Putamen (tissue), 1 donor: ENCODE measurements around the gene SAMM50.

Experiments
- DNase-seq: peaks from one replicate; pipeline ENCODE4 v3.0.0-alpha.2; 2016; ENCODE audit warnings: low spot score

The SAMM50 gene

GRCh38 chr22:43955040-43955882 lies at the start of gene SAMM50:
TSS of gene SAMM50 (plus strand) at chr22:43955442. CDS start at chr22:43955578, 136 bp downstream.
- DNase-seq: peak; percentile 95

- no peak for DNase-seq
Observed at GRCh38 chr22:43905681-43906080, 49.6 kb upstream of the SAMM50 start.

- no peak for DNase-seq
Observed at GRCh38 chr22:43909708-43910107, 45.5 kb upstream of the SAMM50 start.

DNA sequence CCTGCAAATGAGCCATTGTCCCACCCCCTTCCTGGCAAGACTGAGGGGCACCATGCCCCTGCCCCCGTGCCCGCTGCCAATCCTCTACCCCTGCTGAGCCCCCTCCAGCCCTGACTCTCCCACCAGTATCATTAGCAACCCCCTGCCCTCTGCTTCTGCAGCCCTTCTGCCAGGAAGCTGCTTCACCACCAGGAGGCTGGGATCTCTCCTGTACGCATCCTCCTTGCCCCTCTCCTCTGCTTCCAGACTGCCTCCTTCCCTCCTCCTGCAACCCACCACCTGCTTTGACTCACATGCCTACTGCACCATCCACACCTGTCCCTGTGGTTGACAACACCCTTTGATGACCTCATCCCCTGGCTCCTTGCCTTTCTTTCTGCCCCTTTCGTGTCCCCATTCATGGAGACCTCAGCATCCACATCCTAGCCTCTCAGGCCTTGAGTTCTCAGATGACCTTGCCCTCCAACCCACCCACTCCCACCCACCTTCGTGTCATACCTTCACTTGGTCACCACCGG lies 45.0 kb upstream of the SAMM50 start:
- no peak for DNase-seq

DNA sequence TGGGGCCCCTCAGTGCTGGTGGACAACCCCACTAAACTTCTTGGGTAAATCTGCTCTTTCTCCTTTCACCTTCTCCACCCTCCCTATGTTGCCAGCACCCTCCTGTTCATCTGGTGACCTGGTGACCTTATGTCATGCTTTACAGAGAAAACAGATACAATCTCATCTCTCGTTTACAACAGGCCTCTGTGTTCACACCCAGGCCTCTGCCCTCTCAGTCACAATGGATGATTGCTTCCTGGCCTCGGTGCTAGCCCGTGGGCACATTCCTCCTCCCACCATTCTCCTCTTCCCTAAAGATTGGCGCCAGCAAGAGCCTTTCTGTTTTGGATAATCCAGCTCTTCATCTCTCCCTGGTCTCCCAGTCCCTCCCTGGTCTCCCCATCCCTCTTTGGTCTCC lies 43.9 kb upstream of the SAMM50 start:
- no peak for DNase-seq

DNA sequence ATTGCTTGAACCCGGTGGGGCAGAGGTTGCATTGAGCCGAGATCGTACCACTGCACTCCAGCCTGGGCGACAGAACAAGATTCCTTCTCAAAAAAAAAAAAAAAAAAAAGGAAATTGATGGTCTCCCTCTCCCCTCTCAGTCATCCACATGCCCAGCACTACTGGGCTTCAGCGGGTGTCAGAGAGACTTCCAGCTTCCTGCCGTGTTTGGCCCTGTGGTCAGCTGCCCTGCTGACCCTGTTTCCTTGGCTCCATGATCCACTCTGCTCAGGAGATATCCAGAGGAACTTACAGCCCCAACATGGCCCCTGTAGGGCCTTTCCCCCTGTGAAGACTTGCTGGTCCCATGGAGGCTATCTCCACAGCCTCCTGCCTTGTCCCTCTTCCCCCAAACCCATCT lies 37.7 kb upstream of the SAMM50 start:
- no peak for DNase-seq

DNA sequence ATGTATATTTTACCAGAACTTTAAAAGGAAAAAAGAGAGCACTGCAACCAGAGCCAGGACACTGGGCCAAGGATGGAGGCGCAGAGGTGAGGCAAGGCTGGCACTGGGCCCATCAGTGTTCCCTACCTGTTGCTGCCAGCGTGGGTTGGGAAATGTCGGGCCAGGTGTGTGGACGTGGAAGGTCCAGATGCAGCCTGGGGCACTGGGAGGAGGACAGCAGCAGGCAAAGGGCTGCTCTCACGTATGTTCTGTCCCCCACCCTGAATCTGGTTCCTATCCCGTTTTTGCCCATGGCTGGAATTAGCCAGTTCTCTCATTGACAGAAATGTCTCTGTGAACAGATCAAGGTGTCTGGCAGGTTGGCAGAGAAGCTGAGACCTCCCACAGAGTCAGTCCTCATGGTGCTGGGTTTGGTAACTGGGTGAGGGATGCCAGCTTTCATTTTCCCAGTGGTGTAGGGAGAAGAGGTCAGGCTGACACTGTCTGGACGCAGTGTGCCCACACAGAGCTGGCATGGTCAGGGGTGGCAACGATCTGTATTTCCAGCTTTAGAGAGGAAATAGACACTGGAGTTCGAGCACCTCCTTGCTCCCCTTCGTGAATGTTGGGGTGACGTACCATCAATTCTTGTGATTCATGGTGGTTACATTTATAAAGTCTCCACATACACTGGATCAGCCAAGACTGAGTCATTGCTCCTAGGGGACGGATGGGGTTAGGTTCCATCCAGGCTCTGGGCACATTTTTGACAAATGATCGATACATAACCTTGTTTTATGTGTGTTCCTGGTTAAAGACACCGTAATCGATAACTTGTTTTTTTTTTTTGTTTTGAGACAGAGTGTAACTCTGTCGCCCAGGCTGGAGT lies 35.9 kb upstream of the SAMM50 start:
- no peak for DNase-seq

GRCh38 chr22:43921370-43921769 lies 33.9 kb upstream of the SAMM50 start:
- DNase-seq: peak; percentile 45

DNA sequence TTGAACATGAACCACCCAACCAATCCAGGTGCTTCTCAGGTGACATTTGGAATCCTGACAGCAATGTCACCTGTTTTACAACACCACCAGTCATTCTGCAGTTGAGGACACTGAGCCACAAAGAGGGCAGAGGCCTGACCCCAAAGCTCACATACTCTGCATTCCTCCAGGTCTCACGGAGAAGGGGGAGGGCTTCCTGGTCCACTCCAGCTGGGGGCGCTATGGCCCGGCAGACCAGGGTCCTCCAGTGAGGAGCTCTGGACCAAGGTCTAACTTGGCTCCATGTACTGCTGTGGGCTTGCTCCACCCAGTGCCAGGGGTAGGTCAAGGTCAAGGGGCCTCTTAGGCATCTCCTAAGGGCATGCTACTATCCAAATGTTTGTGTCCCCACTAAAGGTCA lies 33.1 kb upstream of the SAMM50 start:
- DNase-seq: no peak

DNA sequence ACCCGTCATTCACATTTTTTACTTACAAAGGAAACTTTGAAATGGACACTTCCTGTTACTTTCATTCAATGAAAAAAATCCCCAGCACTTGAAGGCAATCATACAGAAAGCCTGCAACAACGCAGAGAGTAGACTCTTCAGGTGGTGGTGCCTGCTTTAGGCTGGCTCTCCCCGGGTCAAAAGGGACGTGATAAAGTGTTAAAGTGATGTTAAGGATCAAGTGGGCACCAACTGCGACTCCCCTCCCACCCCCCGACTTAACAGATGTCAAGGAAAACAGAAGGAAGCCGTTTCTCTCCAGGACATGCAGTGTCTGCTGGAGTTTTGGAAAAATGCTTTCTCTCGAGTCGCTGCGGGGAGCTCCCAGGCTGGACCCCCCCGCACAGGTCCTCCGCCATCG lies 32.1 kb upstream of the SAMM50 start:
- DNase-seq: peak; percentile 7

DNA sequence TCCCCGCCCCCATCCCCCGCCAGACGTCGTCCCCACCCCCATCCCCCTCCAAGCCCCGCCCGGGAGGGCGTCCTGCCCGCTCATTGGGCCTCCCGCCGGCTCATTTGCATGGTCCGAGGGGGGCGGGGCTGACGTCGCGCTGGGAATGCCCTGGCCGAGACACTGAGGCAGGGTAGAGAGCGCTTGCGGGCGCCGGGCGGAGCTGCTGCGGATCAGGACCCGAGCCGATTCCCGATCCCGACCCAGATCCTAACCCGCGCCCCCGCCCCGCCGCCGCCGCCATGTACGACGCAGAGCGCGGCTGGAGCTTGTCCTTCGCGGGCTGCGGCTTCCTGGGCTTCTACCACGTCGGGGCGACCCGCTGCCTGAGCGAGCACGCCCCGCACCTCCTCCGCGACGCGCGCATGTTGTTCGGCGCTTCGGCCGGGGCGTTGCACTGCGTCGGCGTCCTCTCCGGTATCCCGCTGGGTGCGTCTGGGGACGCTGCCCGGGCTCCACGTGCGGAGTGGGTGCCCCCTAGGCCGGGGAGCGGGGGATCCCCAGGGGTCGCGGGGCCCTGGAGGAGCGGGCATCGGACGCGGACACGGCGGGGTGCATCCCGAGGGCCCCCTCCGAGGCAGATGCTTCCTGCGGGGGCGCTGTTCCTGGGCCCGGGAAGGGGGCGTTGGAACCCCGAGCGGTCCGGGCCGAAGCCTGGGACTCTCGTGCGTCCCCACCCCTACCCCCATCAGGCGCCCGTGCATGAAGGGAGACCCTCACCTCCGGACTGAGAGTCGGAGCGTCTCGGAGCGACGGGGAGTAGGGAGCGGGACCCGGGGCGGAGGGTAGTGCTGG lies 31.4 kb upstream of the SAMM50 start, which contains the start of gene PNPLA3:
Gene PNPLA3, plus strand, starts transcription at position 175 of the 834 bp plus-strand sequence. Its CDS starts 107 bp downstream, at position 282.
- DNase-seq: peak; percentile 82

DNA sequence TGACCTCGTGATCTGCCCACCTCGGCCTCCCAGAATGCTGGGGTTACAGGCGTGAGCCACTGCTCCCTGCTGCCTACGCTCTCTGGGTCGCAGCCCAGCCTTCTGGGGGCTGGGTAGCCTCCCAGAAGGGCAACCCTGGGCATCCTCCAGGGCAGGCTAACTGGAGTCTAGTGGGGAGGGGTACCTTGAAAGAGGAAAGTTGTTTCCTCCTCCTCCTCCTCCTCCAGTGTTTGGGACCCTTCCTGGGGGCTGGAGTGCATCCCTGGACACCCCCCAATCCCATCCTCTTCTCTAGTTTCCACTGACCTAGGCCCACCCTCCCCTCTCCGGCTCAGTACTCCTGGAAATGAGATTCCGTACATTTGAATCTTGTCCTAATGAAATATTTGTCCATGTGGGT lies 30.4 kb upstream of the SAMM50 start:
- DNase-seq: no peak

- DNase-seq: no peak
Observed at GRCh38 chr22:43925433-43926348, 29.6 kb upstream of the SAMM50 start.

- DNase-seq: no peak
Observed at GRCh38 chr22:43926349-43926710, 28.9 kb upstream of the SAMM50 start.

GRCh38 chr22:43928468-43928867 lies 26.8 kb upstream of the SAMM50 start:
- no peak for DNase-seq

DNA sequence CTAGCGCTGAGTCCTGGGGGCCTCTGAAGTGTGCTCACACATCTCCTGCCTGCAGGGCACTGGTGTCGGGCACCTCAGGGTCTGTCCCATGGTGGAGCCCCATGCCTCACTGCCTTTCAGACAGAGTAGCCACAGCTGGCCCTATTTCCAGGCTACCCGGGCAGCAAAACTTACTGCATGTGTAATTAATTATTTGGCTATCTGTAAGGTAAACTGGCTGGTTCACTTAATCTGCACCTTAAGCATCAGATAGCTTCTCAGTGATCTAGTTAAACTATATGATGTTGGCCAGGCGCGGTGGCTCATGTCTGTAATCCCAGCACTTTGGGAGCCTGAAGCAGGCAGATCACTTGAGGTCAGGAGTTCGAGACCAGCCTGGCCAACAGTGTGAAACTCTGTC lies 26.3 kb upstream of the SAMM50 start:
- DNase-seq: no peak

DNA sequence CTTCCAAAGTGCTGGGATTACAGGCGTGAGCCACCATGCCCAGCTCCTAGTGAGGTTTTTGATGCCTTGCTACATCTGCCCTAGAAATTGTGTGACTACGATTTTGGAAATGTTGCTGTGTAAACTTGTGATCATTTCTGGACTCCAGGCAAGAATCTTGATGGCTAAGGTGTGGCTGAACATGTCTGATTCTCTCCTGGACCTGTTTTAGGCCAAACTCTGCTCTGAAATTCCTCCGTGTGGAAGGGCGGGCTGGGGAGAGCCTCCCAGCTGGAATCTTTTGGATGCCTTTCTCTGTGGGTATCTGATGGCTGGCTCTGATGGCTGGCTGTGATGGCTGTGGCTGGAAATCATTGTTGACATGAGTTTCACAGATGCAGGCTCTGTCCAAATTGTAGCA lies 23.5 kb upstream of the SAMM50 start:
- DNase-seq: no peak

GRCh38 chr22:43941449-43941848 lies 13.8 kb upstream of the SAMM50 start:
- no peak for DNase-seq

GRCh38 chr22:43944670-43945430 lies 10.4 kb upstream of the SAMM50 start:
- no peak for DNase-seq
